Medulla oblongata (tissue), 1 donor: ENCODE measurements around the gene OTUD6A.
"Not testable (repeated sequence)": the region's sequence is repeated elsewhere in the genome, so short reads cannot be mapped to it uniquely, and the experiment has no call there.

Experiments used
- DNase-seq: peaks from one replicate; pipeline ENCODE4 v3.0.0-alpha.2; 2015; ENCODE audit errors: extremely low spot score

OTUD6A gene

GRCh38 chrX:70049406-70049805 is 12.9 kb upstream of the OTUD6A start:
- DNase-seq: no peak

DNA sequence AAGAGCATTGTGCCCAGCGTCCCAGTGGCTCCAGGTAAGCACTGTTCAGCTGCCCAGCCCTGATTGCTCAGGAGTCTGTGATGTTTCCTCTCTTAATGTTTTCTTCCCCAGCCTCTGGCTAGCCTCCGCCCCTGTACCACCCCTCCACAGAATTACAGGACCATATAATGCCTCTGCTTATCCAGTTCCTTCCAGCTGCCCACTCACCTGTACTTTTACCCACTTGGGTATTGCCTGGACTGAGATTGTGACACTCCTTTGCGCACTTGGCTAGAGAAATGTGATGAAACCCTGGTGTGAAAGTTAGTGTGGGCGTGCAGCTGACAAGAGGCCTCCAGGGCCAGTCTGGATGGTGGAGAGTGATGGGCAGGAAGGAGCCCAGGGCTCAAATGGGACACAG is 12.3 kb upstream of the OTUD6A start, which contains the start of gene AWAT2:
TSS of gene AWAT2 (minus strand) at position 14 of the 400 bp plus-strand sequence. CDS start at position 8, 6 bp downstream.
- no peak for DNase-seq

GRCh38 chrX:70052895-70053615 is 9.2 kb upstream of the OTUD6A start:
- no peak for DNase-seq

DNA sequence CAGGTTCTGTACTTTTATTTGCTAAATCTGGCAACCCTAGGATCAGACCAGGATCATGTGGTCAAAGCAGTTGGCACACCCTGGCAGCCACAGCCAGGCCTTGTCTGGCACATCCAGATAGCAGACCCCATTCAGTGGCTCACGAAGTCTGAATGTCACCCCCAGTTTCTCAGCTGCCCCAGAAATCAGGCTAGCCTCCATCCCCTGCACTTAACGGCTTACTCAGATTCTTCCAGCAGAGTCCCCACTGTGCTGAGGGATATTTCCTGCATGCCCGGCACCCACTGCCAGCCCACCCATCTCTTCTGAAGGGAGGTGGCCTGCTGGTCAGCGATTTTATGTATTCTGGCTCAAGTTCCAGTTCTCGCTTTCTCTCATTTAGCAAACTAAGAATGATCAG is 7.9 kb upstream of the OTUD6A start:
- no peak for DNase-seq

DNA sequence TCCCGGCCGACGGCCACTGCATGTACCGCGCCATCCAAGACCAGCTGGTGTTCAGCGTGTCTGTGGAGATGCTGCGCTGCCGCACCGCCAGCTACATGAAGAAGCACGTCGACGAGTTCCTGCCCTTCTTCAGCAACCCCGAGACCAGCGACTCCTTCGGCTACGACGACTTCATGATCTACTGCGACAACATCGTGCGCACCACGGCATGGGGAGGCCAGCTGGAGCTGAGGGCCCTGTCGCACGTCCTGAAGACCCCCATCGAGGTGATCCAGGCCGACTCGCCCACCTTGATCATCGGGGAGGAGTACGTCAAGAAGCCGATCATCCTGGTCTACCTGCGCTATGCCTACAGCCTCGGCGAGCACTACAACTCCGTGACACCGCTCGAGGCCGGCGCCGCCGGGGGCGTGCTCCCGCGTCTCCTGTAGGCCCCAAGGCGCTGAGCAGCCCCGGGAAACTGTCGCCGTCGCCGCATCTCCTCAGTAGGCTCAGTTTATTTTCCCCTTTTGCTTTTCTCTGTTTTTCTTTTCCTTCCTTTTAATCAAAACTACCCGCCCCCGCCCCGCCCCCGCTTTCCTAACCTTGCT is 799 bp downstream of the OTUD6A start:
- no peak for DNase-seq

GRCh38 chrX:70066646-70067045 is 4.4 kb downstream of the OTUD6A start:
- no peak for DNase-seq

- DNase-seq: no peak
These were observed 17.0 kb downstream of the OTUD6A start for GRCh38 chrX:70079297-70079696.

DNA sequence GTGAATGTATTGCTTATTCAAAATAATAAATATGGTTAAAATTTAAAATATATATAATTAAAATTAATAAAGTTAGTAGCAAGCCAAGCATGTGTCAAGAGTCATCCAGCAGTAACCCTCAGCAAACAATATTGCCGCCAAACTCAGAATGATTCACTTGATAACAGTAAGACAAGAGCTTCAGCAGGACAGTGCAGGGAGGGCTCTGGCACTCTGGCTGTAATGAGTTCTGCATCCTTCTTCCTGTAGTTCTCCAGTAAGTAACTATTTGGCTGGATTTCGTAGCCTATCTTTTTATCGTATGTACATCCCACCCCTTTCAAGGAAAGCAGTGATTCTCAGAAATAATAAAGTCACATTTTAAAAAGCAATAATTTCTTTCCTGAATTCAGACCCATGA is 17.6 kb downstream of the OTUD6A start:
- no peak for DNase-seq

GRCh38 chrX:70082723-70083122 is 20.5 kb downstream of the OTUD6A start:
- no peak for DNase-seq

DNA sequence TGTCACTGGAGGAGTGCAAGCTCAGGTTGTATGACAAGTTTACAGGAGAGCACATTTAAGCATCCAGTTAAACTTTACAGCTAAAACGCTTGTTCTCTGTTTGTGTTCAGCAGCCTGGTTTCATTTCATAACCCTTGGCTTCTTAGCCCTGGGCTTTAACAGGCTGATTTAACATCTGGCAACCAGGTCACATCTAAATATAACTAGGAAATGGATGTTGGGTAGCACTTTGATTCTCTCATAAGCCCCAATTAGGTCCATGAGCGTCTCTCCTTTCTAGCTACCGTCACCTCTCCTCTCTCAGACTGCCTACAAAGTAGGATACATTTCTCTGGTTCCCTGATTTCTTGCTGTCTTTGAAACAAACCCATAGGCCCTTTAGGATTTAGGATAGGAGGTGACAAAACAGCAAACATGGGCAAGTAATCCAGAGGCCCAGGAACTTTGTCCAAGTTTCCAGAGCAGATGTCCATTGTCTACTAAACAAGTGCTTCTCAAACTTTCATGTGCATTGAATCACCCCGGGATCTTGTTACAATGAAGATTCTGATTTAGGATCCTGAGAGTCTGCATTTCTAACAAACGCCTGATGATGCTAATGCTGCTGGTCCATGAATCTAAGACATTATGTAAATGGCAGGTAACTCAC is 22.5 kb downstream of the OTUD6A start:
- DNase-seq: no peak

DNA sequence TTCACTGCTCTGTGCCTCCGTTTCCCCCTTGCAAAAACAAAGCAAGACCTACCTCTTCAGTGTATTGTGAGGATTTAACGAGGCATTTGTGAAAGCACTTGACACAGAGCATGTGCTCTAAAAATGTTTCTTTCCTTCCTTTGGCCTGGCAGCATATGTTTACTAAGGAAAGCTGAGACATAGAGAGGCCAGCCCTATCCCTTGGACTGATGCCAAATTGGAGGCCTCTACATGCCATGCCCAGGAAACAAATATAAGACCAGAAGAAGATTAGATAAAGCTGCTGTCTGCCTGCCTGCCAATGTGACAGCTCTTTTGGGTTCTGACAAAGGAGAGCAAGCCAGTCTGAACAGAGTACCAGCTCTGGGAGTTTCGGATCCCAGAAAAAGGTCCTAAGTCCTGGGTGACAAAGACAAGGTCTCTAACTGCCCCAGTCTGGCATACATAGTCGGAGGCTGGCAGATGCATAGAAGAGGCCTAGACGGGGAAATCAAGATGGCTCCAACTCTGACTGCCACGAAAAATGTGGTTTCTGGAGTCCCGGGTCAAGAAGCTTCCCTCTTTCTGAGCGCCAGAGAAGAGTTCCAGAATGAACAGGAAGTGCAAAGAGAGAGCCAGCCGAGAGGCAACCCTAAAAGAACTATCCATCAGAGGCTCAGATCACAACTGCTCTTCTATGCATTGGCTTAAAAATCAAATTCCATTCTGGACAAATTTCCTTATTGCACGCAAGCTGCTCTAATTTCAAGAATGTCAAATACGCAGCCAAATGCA is 25.8 kb downstream of the OTUD6A start:
- no peak for DNase-seq

- no peak for DNase-seq
These were observed 26.5 kb downstream of the OTUD6A start for GRCh38 chrX:70088751-70089150.

GRCh38 chrX:70089604-70090297 is 27.5 kb downstream of the OTUD6A start:
- no peak for DNase-seq

GRCh38 chrX:70092247-70092646 is 30.0 kb downstream of the OTUD6A start:
- DNase-seq: no peak

DNA sequence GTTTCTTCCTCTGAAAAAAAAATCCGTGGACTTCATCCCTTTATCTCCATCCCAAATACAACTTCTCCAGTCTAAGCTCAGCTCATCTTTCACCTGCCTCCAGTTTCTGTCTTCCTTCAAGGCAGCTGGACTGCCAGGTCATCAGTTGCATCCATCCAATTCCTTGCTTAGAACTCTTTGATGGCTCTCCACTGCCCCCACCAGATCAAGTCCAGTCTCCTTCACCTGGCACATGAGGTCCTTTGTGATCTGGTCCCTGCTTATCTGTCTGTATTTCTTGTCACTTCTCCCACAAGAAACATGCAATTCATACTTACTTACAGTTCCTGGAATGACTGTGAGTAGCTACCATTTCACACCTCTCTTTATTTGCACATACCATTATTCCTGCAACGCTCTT is 33.8 kb downstream of the OTUD6A start:
- DNase-seq: no peak

GRCh38 chrX:70105229-70105628 is 43.0 kb downstream of the OTUD6A start:
- no peak for DNase-seq

- DNase-seq: not testable (repeated sequence)
These were observed 49.3 kb downstream of the OTUD6A start for GRCh38 chrX:70111436-70112026.
